Thoracic aorta (tissue), 2 donors: Measurements from ENCODE around the gene MTURN. TPM values are rescaled to one million over a fixed set of nuclear protein-coding genes. Genes with fewer than 3 reads are reported as not detected.

Experiments used
- ATAC-seq: fragments of 150-250 bp; one replicate; pipeline ENCODE4 v1.8.0; 2017; ENCODE audit warnings: low read depth; ENCODE audit not compliant: insufficient number of reproducible peaks, low FRiP score
- DNase-seq: peaks from one replicate; pipeline ENCODE4 v3.0.0-alpha.2; 2020; ENCODE audit warnings: low spot score
- H3K27ac ChIP-seq, 2 donors: fragments of 200-600 bp; sonication (generic); 1 replicate in 1 of 2; 2 replicates in 1 of 2; pipeline ENCODE4 v1.5.1; 2016; ENCODE audit warnings: mild to moderate bottlenecking in 2 of 2, moderate library complexity in 2 of 2
- H3K27me3 ChIP-seq: fragments of 200-600 bp; sonication (generic); replicated peaks from 2 replicates; pipeline ENCODE4 v1.6.0; 2016; ENCODE audit warnings: mild to moderate bottlenecking; ENCODE audit not compliant: insufficient read depth
- H3K36me3 ChIP-seq: fragments of 200-600 bp; sonication (generic); one replicate; pipeline ENCODE4 v1.5.1; 2016
- H3K4me1 ChIP-seq, 2 donors: fragments of 200-600 bp; sonication (generic); 1 replicate in 1 of 2; 2 replicates in 1 of 2; pipeline versions ENCODE4 v1.5.1 to v1.6.0; 2016; ENCODE audit warnings: low read depth in 2 of 2, mild to moderate bottlenecking in 1 of 2; ENCODE audit not compliant: control insufficient read depth in 1 of 2
- H3K4me3 ChIP-seq: fragments of 200-600 bp; sonication (generic); 2 replicates; pipeline ENCODE4 v1.5.1; 2016; ENCODE audit warnings: mild to moderate bottlenecking
- H3K9me3 ChIP-seq: fragments of 200-600 bp; sonication (generic); 2 replicates; pipeline ENCODE4 v1.5.1; 2016
- total RNA-seq, 2 donors: library from RNA; depleted of rRNA; stranded (reverse); fragments of >200 nt; gene quantifications; one replicate each; pipeline versions ENCODE4 v1.1.0 to v1.2.3, GENCODE V29; 2016
- TF ChIP-seq, protein P1 (sequence below): fragments of 200-600 bp; sonication (generic); IDR thresholded peaks from one replicate; pipeline ENCODE4 v1.5.1; 2019; ENCODE audit warnings: antibody characterized with exemption

Gene MTURN
- total RNA-seq, 2 donors from 2014 or later, result 71.1 to 80.1 TPM

DNA sequence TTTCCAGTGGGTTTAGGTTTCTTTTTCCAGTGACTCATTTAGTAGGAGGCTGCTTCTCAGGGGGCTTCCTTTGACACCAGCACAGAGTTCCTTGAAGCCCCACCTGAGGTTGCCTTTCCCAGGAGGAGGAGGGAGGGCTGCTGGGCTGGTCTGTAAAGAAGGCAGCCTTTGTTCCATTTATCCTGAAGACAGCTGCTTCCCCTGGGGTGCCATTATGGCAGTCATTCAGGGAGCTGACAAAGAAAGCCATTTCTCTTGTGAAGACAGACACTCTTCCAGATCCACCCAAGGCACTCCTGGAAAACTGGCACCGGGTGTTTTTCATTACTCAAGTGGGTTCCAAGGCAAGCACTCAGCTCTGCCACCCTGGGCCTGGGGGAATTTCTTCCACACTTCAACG is 54.0 kb downstream of the MTURN start:
- ATAC-seq (no peak), DNase-seq (no peak)
- Histone ChIP-seq H3K27me3 (no peaks in the 10 kb centered on the region), H3K4me1 (peaks cover 8 to 15% of the 10 kb centered on the region in 2 donors), H3K4me3 (no peak overlapping the region), H3K9me3 (no peaks in the 10 kb centered on the region), H3K36me3 (no peaks in the 10 kb centered on the region), H3K27ac (no peak overlapping the region)
- TF ChIP-seq, protein P1, sequence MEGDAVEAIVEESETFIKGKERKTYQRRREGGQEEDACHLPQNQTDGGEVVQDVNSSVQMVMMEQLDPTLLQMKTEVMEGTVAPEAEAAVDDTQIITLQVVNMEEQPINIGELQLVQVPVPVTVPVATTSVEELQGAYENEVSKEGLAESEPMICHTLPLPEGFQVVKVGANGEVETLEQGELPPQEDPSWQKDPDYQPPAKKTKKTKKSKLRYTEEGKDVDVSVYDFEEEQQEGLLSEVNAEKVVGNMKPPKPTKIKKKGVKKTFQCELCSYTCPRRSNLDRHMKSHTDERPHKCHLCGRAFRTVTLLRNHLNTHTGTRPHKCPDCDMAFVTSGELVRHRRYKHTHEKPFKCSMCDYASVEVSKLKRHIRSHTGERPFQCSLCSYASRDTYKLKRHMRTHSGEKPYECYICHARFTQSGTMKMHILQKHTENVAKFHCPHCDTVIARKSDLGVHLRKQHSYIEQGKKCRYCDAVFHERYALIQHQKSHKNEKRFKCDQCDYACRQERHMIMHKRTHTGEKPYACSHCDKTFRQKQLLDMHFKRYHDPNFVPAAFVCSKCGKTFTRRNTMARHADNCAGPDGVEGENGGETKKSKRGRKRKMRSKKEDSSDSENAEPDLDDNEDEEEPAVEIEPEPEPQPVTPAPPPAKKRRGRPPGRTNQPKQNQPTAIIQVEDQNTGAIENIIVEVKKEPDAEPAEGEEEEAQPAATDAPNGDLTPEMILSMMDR, result no peak

DNA sequence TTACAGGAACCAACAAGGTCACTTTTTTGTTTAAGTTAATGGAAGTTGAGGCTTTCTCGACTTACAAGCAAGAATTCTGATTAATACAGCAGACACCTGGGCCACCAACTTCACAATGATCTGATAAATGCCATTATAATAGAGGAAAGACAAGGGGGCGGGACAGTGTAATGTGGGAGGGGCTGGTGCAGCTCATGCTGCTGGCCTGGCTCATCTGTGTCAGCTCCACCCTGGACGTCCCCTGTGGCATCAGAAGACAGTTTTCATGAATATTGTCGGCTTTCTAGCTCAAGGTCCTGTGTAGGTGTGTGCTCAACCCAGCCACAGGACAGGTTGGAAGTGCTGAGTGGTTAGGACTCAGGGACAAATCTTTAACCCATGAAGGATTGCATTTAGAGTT is 57.0 kb downstream of the MTURN start:
- H3K36me3 ChIP-seq, result no peaks in the 10 kb centered on the region
- no peaks in the 10 kb centered on the region for H3K9me3 ChIP-seq
- H3K4me3 ChIP-seq, result no peak overlapping the region
- no peak for DNase-seq
- no peaks in the 10 kb centered on the region for H3K27me3 ChIP-seq
- H3K27ac ChIP-seq, result no peak overlapping the region
- no peaks in the 10 kb centered on the region for H3K4me1 ChIP-seq
- TF ChIP-seq, protein P1, result no peak
- ATAC-seq, result no peak

DNA sequence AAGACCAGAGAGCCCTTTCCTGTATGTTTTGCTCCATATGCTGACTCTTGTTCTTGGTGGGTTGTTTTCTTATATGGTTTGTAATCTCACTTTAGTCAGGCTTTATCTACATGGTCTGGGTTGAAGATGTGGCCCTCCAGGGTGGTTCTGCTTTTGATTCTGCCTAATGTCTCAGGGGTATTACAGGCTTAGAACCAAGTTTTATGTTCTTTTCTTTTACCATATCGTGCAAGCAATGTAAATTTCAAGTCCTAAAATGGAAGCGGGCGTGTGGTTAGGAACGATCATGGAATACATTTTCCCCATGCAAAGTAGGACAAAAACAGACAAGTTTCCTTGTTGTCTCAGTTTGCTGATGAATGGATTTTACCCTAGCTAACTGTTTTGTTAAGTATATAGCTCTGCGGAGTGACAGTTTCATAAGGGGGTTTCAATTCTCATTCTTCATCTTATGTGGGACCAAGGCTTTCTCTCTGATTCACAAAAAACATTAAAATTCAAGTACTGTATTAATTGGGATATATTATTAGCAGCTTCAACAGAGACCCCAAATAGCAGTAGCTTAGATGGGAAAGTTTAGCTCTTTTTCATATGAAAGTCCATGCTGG is 58.7 kb downstream of the MTURN start:
- no peak for ATAC-seq
- no peaks in the 10 kb centered on the region for H3K27me3 ChIP-seq
- no peaks in the 10 kb centered on the region for H3K4me1 ChIP-seq
- TF ChIP-seq, protein P1, result no peak
- DNase-seq, result no peak
- H3K36me3 ChIP-seq, result no peaks in the 10 kb centered on the region
- H3K27ac ChIP-seq, result no peak overlapping the region
- H3K9me3 ChIP-seq, result no peaks in the 10 kb centered on the region
- H3K4me3 ChIP-seq, result no peak overlapping the region

DNA sequence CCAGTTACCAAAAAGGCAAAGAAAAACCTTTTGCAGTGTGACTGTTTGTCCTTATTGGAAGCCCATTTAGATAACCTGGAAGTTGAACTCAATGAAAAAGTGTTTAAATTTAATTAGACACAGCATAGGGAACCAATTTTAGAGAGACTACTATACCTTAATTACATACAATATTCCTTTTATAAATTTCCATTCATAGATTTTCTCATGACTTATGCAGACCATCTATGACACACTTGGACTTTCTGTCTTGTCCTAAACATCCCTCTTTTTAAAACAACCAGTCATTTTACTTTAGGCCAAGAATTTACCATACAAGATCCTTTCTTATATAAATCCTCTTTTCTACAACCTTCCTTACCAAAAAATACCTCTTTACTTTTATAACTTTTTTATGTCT is 61.6 kb downstream of the MTURN start:
- Histone ChIP-seq H3K27ac (no peak overlapping the region), H3K27me3 (no peaks in the 10 kb centered on the region), H3K9me3 (no peaks in the 10 kb centered on the region), H3K36me3 (no peaks in the 10 kb centered on the region), H3K4me3 (no peak overlapping the region), H3K4me1 (no peaks in the 10 kb centered on the region)
- DNase-seq, result no peak
- ATAC-seq, result no peak
- TF ChIP-seq, protein P1, result no peak

DNA sequence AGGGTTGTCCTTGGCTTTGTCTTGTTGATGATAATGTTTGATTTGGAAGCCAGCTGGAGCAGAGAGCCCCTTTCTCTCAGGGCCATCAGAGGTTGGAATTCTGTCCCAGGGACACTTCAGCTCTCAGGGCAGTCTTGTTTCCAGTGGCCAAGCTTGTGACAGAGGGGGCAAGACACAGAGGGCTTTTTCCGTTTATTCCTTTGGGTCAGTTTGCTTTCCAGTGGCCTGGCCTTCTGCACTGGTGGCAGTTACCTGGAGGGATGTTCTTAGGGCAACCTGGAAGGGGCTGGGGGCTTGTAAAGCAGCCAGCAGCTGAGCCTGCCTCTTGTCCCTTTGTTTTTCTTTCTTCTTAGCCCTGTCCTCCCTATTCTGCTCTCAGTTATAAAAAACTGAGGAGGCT is 62.7 kb downstream of the MTURN start:
- DNase-seq, result no peak
- TF ChIP-seq, protein P1, result no peak
- no peak overlapping the region for H3K27ac ChIP-seq
- no peaks in the 10 kb centered on the region for H3K4me1 ChIP-seq
- ATAC-seq, result no peak
- H3K9me3 ChIP-seq, result no peaks in the 10 kb centered on the region
- H3K36me3 ChIP-seq, result no peaks in the 10 kb centered on the region
- no peak overlapping the region for H3K4me3 ChIP-seq
- no peaks in the 10 kb centered on the region for H3K27me3 ChIP-seq
